HG02678 (cell line): ENCODE results near the gene C4orf50.
"Not testable (repeated sequence)": the region's sequence is repeated elsewhere in the genome, so short reads cannot be mapped to it uniquely, and the experiment has no call there.

Experiments used
- ATAC-seq: cut with Tn5 transposase; IDR thresholded peaks from one replicate; pipeline ENCODE4 v1.9.1; 2021; ENCODE audit warnings: mild to moderate bottlenecking, moderate library complexity; ENCODE audit not compliant: unreplicated experiment

C4orf50 gene

DNA sequence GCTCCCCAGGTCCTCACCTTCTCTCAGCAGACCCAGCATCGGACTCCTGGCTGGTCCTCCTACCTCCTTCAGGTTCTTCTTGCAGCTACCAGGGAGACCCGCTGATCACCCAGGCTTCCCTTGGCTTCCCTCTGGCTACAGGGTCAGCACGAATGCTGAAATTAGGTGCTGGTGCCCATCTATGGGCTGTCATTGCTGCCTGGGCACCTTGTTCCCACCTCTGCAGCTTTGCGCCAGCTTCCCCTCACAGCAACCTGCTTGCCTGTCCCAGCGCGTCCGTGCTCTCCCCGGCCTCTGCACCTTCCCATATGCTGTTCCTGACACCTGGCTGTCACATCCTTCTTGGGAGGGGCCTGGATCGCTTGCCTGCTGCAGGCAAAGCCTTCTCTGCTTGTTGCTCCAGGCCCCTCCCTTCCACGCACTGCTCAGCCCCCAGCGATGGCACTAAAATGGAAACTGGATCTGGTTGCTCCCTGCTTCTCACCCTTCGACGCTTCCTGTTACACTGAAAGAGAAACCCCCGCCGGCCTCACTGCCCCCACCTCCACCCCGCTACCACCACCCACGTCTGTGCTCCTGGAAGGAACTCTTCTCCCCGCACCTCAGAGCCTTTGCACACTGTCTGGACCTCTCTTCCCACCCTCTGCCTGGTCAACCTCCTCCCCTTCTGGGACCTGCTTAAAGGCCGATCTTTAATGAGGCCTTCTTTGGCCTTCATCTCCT lies 22.2 kb downstream of the C4orf50 start:
- no peak for ATAC-seq

DNA sequence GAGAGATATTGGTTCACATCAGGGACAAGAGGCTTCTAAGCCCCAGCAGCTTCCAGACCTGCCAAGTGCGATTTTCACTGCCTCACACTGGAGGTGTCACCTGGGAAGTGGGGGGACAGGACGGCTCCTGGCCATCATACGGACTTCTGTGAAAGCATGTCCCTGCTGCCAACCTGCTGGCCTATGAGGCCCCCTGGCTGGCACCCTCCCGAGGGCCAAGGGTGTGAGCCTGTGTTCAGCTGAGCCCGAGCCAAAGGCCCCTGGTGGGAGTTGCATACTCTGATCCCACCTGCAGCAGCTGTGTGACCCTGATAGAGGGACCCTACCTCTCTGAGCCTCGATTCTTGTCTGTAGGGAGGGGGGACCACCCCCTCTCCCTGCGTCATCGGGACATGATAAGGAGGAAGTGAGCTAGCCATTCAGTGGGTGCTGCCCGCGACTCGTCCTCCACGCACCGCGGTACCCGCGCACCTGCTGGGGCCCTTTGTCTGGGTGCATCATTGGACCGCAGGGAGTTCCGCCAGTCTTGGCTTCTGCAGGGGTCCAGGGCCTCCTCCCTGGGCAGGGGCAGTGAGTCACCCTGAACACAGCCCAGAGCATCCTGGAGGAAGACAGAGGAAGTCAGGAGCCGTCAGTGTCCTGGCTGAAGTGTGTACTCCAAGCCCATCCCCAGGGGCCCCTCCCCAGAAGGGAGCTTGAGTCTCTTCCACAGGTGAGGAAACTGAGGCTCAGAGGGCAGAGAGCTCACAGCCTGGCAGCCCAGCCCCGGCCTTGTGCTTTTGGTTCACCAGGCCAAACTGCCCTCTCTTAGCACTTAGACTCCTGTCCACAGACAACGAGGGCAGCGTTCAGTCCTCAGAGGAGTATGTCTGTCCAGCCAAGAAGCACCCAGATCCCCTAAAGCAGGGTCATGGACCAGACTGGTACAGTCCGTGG lies 24.1 kb downstream of the C4orf50 start:
- no peak for ATAC-seq

DNA sequence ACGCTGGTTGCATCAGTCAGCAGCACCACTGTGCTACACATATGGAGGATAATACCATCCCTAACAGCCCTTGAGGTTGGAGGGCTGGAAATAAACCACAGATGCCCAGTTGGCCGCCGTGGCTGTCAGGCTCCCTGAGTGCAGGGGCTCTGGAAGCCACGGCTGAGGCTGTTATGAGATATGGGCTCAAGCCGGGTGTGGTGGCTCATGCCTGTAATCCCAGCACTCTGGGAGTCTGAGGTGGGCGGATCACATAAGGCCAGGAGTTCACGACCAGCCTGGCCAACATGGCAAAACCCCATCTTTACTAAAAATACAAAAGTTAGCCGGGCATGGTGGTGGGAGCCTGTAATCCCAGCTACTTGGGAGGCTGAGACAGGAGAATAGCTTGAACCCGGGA lies 24.9 kb downstream of the C4orf50 start:
- not testable (repeated sequence) for ATAC-seq

DNA sequence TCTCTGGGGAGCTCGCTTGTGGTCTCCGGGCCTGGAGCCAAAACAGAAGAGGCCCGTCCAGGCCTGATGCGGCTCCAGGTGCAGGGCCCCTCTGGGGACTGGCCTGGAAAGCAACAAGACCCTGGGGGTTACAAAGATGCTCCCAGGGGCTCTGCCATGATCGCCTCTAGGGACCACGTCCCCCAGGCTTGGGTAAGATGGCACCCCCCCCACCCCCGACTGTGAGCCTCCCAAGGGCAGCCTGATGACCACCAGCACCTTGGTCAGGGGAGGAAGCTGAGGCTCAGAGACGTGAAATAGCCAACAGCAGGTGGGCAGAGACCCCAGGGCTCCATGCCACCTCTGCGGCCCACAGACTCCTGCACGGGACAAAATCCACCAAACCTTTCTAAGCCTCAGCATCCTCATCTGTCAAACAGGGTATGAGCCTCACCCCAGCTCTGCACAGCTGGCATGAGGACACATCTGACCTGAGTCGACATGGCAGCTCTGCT lies 25.4 kb downstream of the C4orf50 start:
- no peak for ATAC-seq

DNA sequence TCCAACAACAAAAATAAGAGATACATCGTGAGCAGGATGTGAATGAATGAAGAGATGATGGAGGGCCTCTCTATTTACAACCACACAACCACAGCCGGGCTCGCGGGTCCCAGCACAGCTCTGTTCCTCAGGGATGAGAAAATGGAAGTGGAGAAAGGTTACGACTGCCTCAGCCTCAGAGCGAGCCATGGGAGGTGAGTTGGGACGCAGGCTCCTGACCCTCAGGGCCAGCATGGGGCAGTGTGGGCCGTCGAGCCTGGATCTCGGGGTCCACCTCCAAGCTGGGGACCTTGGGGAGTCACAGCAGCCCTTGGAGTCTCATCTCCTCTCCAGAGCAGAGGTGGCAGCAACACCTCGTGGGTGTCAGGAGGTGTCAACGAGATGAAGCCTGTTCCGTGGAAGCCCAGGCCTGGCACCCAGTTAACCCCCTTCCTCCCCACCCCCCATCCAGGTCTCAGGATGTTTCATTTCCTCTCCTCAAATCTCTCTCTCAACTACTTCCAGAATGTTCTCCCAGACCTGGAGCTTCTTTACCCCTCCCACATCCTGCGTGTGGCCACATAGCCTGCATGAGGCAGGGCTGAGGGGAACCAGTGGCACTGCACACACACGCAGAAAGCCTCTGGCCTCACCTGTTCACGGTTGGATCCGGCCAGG lies 25.9 kb downstream of the C4orf50 start:
- no peak for ATAC-seq

DNA sequence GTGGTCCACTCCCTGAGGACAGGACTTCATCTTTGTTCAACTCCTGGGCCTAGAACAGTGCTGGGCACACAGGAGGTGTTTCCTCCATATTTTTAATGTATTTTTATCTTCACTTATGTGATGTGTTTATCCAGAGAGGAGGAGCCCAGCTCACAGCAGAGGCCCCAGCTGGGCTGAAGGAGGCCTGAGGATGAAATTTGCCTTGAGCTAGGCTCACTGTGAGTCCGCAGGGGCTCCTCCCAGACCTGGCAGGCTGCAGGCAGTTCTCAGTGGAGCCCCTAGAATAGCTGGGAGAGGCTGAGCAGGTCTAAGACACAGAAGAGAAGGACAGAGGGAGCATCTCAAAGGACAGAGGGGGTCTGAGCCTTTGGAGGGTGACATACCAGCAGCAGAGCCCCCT lies 26.8 kb downstream of the C4orf50 start:
- ATAC-seq: no peak

DNA sequence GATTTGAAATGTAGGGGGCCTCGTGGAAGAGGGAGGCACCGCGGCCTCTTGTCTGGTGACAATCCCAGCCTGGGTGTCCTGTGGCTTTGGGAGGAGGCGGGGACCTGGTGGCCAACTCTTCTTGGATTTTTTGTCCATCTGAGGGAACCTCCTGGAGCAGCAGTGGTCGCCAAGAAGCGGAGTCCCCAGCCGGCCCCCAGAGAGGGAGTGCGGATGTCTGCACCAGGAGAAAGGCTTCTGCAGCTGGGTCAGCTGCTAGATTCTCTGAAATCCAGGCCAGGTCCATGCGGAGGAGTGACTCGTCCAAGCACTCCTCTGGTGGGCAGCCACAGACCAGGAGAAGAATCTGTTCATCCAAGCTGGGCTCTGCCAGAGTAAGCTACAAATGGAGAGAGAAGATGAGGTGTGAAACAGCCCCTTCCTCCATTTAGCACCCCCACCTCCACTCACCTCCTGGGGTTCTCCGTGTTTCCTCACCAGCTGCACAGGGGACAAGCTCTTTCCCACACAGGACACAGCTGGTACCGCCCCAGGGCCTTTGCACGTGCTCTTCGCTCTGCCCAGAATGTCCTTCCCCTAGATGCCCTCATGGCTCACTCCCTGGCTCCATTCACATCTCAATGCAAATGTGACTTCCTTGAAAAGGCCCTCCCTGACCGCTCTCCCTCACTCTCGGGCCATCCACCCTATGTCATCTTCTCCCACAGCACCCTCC lies 27.6 kb downstream of the C4orf50 start:
- ATAC-seq: no peak

DNA sequence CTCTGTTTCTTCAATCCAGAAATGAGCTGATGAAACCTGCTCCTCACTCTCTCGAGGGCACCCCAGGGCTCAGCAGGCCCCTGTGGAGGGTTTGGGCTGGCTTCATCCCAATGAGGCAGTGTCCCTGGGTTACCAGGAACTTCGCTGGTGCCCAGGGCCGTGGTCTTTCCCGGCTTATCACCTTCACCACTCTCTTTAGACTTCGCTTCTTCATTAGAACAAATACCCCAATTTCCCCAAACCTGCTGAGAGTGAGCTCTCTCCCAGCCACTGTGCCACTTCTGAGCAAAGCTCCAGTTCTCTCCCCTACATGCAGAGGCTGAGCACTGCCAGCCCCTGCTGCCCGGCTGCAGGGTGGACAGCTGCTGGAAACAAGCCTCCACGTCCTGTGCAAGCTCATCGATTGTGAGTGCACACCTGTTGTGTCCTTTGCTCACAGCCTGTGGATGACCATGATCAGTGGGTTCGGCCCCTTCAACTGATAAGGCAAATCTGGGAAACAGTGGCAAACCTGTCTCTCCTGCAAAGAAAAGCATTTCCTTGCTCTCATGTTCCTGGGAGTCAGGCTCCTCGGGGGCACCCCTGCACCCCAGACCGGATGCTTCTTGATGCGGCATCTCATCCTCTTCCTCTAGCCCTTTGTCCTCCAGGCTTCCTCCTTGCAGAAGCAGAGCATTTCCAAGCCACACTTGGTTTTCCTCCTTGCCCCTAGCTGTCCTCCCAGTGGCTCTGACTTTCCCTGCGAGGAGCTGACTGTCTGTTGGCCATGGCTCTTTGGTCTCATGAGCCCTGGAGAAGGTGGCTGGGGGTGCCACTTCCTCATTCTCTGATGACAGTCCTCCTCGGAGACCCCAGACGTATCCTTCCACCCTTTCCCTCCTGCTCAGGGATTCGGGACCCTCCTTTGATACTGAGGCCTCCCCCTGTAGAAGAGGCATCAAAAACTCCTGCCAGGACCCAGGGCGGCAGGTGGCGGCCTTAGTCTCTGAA lies 28.7 kb downstream of the C4orf50 start:
- ATAC-seq: no peak

DNA sequence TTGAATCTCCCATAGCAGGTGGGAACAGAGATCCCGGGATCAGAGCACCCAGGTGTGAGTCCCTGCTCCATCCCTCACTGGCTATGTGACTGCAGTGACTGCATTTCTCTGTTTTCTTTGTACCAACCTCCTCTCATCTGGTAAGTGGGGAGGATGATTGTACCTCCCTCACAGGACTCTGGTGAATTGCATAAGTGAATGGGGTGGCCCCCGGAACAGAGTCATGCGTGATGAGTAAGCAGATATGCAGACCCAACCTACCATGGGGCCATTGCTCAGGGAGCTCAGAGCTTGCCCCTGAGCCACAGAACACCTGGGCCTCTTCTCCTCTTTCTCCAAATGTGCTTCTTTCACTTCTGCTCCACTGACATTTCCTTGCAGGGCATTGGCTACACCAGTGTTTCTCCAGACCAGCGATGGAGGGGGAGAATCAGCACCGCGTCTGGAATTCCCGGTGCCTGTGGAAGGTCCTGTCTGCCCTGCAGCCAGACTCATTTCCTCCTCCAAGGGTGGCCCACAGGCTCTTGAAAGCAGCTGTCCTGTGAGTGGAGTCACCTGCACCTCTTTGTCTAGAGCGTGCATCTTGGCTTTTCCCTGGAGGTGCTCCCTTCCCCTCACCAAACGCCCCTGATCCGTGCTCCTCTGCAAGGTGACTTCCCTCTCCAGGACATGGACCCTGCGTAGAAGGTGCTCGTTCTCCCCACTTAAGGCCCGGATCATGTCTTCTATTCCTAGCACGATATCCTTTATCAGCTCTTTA lies 30.0 kb downstream of the C4orf50 start:
- no peak for ATAC-seq

DNA sequence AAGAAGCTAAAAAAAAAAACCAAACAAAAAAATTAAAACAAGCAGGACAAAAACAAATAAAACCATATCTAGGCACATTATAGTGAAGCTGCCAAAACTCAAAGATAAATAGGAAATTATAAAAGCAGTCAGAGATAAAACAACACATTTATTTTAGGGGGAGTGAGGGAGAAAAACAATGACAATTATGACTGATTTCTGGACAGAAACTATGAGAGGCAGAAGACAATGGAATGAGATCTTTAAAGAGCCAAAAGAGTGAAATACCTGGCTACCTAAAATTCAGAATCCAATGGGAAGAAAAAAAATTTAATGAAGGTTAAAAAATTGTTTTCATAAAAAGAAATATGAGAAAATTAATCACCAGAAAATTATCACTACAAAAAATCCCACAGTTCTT lies 33.4 kb downstream of the C4orf50 start:
- no peak for ATAC-seq

DNA sequence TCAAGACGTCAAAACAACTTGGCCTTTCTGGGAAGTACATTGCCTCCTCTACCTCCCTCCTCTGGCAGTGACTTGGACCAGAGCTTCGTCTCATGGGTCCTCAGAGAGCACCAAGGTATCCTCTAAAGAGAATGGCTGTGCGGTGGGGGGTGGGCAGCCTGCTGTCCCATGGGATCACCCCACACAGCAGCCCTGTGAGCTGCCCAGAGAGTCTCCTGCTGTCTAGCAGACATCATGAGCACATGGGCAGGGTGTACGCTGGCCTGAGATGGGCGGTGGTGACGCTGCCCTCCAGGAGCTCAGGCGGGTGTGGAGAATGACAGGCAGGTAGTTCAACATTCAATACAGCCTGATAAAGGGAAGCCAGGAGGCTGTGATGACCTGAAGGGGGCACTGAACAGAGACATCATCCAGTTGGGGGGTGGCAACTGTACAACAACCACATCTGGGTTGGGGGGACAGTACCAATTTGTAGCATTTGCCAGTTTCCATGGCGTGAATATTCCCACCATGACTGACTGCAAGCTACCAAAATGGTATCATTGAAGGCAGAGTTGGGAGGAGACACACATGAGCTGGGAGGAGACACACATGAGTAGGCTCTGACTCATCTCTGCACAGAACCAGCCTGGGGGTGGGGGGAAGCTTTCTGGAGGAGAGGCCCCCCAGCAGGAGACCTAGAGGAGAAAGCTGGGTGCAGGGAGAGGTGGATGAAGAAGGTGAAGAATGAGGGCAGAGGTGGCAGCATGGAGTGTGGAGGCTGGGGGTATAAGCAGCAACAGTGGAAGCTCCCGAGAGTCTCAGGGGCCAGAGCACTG lies 35.9 kb downstream of the C4orf50 start:
- ATAC-seq: no peak

DNA sequence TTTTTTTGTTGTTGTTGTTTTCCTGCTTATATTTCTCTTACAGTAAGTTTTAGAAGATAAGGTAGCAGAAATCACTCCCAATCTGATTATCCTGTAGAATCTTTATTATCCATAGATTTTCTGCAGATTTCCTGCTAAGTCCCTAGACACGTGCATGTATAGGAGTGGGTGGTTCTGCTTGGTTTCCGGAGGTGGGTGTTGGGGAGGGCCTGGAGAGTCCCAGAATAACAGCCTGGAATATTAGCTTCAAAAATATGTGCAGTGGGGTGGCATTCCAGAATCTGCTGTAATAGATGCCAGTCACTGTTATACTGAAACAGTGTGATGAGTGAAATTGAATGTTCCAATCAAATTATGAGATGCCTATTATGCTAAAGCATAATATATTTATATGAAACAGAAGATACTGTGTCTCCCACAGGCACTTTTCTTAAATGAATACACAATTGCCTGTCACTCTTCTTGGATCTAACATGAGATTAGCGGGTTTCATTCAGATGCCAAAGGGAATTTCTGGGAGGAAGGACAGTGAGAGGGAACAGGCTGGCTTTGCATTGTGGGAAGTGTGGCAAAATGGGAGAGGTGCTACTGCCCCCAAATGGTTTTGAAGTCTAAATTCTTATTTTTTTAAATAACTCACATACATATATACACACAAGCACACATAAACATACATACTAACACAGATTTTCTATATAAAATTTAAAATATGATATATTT lies 37.6 kb downstream of the C4orf50 start:
- ATAC-seq: no peak

DNA sequence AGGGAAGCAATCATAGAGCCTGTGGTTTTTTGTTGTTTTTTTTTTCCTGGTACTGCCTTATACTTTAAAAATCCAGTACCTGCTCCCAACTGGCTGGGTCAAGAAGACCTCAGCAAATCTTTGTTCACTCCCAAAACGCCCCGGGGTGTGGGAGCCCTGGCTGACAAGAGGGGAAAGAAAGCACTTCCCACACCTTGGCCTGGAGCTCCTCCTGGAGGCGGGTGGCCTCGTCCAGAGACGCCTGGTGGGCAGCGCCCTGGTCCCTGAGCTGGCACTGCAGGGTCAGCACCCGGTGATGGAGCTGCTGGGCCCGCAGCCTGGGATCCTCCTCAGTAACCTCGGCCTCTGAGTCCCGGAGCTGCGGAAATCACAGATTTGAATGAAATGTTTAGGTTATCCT lies 38.2 kb downstream of the C4orf50 start:
- ATAC-seq: no peak

DNA sequence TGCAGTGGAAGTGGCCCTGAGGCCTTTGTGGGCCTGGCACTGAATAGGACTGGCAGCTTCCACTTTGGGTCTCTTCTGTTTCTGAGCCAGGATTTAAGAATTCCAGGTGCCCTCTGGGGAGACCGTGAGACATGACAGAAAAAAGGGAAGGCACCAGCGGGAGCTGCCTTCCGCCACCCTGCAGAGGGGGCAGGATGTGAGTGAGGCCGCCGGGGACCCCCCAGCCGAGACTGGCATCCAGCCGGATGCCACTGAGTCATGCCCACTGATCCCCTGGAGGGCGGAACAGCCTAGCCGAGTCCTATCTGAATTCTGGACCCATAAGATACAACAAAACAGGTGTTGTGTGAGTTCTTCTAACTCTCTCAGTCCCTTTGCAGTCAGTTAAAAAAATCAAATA lies 41.3 kb downstream of the C4orf50 start:
- ATAC-seq: no peak

DNA sequence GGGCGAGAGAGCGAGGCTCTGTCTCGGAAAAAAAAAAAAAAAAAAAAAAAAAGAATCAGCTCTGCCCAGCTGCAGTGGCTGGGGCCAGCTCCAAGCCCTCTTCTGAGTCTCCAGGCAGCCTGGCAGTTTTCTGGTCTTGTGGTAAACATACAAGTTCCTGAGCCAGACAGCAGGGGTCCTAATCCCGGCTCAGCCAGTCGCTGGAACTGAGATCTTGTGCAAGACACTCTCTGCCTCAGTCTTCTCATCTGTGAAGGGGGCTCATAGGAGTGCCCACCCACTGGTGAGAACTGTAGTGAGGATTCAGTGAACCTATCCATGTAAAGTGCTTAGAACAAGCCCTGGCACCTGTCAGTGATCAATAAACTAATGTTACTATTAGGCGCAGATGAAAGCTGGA lies 41.8 kb downstream of the C4orf50 start:
- ATAC-seq: no peak

DNA sequence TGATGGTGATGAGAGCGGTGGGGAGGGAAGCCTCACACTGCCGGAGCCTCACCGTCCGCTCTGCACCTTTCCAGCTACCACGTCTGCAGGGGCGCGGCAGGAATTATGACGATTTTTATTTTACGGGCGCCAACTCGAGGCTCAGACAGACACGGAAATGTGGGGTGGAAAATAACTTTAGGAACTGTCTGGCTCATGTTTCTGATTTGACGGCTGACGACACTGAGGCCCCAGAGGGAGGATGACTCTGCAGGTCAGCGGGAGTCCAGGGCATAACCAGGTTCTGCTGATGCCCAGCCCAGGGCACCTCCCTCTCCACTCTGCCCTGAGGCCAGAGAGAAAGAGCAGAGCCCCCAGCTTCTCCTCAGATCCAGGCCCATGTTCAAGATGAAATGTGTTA lies 43.9 kb downstream of the C4orf50 start:
- no peak for ATAC-seq

DNA sequence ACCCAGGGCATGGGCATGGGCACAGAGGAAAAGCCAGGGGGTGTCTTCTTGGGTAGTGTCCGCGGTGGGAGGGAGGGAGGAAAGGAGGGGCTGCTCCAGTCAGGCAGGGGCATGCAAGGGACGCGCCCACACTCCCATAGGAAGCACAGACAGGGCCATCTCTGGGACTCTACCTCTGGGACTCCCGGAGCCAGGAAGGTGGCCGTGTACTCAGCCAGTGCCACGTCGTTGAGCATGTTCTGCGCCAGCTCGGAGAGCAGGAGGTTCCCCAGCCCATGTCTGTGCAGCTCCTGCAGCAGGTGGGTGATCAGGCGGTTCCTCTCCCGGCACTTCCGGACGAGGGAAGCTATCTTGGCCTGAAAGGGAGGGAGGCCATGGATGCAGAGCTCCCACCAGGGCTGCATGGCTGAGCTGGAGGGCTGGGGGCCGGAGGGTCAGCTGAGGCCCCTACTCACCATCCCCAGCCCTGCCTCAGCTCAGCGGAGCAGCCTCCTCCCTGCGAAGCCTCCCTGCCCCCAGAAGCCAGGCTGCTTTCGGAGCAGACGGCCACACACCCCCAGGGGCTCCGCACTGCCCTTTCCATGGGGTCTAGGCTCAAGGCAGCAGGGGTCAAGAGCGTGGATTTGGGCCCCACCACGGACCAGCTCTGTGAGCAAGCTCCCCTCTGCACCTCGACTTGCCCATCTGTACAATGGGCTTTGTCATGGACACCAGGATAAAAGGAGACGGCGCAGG lies 44.6 kb downstream of the C4orf50 start:
- no peak for ATAC-seq
